GM18508 (cell line): ENCODE measurements around the gene SMYD3.
"Not testable (repeated sequence)": the region's sequence is repeated elsewhere in the genome, so short reads cannot be mapped to it uniquely, and the experiment has no call there.

ENCODE experiments used
- ATAC-seq: cut with Tn5 transposase; IDR thresholded peaks from one replicate; pipeline ENCODE4 v1.9.1; 2021; ENCODE audit warnings: moderate number of reproducible peaks; ENCODE audit not compliant: insufficient read depth, unreplicated experiment

Gene SMYD3

GRCh38 chr1:245842106-245842505, 665.0 kb downstream of the SMYD3 start:
- no peak for ATAC-seq

GRCh38 chr1:245840971-245841370, 666.1 kb downstream of the SMYD3 start:
- no peak for ATAC-seq

DNA sequence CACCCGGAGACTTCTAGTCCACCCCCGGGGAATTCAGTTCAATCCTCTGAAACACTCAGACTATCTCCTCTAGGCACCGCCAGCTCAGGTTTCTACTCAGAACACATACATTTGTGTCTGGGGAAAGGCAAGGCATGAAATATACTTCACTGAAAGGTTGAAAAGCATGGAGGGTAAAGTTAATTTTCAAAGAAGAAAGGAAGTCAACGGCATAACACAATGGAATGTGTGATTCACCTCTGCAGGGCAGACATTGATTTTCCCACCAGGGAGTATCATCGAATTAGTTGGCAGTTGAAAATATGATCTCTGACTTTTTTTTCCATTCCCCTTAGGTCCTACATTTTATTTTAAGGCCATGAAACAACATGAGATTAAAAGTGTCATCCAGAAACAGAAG, 669.4 kb downstream of the SMYD3 start:
- no peak for ATAC-seq

DNA sequence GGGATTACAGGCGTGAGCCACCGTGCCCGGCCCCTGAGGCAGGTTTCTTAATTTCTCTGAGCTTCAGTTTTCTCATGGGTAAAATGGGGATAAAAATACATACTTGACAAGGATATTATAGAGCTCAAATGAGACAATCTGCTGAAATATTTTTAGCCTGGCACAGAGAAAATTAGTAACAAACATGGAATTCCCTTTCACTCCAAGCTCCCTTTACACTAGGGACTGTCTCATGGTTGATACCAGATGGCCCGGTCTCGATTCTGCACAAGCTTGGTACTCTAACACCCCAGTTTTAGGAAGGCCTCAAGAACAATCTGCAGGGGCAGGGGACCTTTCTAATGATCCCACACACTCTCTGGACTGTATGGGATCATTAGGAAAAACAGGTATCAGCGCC, 671.7 kb downstream of the SMYD3 start:
- ATAC-seq, result no peak

GRCh38 chr1:245834002-245834401, 673.1 kb downstream of the SMYD3 start:
- no peak for ATAC-seq

DNA sequence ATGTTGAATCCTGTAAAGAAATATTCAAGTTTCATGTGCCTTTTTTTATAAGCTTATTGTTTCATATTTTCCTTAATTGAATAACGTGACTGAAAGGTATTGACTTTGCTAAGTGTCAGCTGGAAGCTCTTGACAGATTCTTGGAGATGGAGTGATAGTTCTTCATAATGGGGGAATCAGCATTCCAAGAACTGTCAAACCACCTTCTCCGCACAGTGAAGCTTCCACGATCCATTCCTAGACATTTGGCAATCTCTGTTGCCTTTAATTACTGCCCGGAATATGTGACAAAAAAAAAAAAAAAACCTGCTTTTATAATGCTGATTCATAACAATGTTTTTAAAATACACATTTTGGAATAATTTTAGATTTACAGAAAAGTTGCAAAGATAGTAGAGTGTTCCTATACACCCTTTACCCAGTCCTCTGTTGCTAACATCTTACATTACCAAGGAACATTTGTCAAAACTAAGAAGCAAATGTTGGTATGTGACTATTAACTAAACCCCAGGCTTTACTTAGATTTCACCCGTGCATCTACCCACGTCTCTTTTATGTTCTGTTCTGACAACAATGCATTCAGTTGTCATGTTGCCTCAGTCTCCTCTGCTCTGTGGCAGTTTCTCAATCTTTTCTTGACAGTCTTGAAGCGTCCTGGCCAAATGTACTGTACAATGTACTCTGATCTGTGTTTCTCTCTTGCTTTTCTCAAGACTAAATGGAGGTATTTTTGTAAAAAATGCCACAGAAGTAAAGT, 674.1 kb downstream of the SMYD3 start:
- ATAC-seq, result no peak

DNA sequence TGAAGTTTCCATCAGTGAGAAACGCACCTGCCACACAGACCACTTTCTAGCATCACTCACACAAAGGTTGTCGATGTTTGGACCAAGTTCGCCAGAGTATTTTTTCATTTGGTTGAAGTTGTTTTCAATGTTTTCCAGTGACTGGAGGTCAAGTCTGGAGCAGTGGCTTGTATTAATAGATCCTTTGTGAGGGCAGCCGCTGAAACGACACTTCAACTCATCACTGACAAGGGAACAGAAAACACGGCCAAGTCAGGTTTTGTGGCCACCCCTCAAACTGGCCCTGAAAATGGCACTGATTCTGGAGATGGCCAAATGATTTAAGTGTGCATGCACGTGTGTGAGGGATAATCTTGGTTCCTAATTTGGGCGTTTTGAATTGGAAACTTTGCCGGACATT, 675.6 kb downstream of the SMYD3 start:
- ATAC-seq, result no peak

GRCh38 chr1:245829826-245830225, 677.3 kb downstream of the SMYD3 start:
- no peak for ATAC-seq

GRCh38 chr1:245829194-245829593, 677.9 kb downstream of the SMYD3 start:
- ATAC-seq, result no peak

DNA sequence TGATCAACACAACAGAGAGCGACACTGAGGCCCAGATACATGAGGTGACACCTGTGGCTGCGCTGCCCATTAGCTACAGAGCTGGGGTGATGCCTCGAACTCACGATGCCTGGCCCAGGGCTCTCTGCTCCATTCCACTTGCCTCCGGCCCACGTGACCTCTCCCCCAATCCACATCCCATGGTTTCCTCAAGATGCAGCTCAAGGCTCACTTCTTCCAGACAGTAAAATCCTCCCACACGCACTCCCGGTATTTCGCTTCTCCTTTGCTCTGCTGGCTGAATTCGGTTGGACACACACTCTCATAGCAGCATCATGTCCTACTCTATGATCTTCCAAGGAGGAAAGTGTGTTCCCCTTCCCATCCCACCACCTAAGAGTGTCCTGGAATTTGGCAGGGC, 679.8 kb downstream of the SMYD3 start:
- ATAC-seq, result no peak

GRCh38 chr1:245825128-245825901, 681.8 kb downstream of the SMYD3 start:
- no peak for ATAC-seq

DNA sequence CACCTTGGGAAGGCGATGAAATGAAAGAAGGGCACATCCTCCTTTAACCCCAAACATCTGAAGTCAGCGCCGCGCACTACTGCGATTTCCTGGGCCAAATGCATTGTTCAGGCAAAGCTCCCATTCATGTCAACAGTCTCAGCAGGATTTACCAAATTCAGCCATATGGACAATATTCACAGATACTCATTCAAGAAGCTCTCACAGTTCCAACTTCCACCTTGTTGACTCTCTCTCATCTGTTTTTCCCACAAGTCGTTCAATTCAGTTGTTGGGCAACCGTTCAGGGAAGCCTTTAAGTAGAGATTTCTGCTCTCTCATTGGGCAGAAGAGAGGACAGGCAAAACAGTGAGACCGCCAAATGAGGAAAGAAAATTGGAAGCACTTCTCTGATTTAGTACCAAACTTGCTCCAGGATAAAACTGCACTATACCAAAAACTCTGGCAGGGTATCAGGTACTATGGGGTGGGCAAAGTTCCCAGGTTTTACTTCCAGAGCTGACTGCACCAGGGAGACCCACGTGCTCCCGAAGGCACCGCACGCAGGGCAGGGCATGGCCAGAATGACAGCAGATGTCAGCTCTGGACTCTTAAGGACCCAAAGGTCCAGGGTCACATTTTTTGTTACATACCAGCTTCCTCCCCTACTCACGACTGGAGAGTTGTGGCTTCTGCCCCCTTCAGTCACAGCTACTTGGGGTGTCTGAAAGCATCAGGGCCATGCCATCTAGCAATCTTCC, 683.5 kb downstream of the SMYD3 start:
- ATAC-seq, result no peak

DNA sequence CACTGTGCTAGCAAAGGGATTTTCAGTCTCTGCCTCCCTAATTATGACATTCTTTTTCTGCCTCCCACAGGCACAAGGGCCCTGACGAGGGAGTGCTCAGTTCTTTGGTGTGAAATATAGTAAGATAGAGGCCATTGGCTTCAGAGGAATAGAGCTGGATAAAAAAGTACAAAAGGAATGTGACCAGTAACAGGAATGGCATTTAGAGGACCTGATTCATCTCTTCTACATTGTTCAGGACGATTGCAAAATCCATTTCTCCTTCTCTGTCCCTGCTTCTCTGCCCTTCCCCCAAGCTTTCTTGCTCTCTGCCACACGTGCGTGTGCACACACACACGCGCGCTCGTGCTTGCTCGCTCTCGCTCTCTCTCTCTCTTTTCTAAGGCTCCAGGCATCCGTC, 684.1 kb downstream of the SMYD3 start:
- no peak for ATAC-seq

DNA sequence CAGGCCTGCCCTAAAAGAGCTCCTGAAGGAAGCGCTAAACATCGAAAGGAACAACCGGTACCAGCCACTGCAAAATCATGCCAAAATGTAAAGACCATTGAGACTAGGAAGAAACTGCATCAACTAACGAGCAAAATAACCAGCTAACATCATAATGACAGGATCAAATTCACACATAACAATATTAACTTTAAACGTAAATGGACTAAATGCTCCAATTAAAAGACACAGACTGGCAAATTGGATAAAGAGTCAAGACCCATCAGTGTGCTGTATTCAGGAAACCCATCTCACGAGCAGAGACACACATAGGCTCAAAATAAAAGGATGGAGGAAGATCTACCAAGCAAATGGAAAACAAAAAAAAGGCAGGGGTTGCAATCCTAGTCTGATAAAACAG, 688.7 kb downstream of the SMYD3 start:
- ATAC-seq, result not testable (repeated sequence)

DNA sequence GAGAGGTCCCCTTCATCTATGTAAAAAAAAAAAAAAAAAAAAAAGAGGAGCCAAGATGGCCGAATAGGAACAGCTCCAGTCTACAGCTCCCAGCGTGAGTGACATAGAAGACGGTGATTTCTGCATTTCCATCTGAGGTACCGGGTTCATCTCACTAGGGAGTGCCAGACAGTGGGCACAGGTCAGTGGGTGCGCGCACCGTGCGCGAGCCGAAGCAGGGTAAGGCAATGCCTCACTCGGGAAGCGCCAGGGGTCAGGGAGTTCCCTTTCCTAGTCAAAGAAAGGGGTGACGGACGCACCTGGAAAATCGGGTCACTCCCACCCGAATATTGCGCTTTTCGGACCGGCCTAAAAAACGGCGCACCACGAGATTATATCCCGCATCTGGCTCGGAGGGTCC, 690.6 kb downstream of the SMYD3 start:
- not testable (repeated sequence) for ATAC-seq

- no peak for ATAC-seq
Measured at GRCh38 chr1:245814651-245815050, 692.4 kb downstream of the SMYD3 start.

DNA sequence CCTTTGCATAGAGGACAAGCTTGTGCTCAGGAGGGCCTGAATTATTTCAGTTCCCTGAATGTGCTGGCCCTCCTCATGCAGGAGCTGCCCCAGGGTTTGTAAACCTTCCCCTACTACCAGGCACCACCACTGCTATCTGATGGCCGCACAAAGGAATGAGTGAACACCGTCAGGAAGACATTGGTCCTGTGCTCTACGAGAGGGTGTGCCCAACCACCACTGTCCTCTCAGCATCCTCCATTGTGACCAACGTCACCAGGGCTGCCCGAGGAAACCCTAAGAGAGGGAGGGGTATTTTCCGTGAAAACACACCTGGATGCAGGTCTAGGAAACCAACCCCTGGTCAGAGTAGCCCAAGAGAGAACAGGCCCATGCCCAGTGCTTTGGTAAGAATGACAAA, 694.8 kb downstream of the SMYD3 start:
- ATAC-seq, result no peak

DNA sequence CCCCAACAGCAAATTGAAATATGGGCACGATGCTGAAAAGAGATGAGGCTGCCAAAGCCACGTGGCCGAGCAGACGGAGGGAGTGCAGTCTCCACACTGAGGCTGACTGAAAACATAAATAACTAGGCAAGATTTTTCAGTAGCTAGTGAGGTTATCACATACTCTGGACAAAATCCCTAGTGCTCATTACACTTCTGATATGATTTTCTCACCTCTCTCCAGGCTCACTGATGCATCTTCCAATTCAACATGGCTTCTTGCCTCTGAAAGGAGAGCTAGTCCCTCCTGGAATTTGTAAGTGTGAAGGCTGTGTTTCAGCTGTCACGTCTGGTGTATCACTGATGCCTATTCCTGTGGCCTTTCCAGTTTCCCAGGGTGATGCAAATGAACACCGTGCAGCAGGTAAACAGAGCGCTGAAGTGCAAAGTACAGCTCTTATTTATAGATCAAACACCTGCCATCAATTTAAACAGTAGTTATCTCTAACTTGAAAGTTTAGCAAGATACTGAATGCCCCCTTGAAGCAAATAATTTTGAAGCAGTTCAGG, 696.2 kb downstream of the SMYD3 start:
- ATAC-seq, result no peak

DNA sequence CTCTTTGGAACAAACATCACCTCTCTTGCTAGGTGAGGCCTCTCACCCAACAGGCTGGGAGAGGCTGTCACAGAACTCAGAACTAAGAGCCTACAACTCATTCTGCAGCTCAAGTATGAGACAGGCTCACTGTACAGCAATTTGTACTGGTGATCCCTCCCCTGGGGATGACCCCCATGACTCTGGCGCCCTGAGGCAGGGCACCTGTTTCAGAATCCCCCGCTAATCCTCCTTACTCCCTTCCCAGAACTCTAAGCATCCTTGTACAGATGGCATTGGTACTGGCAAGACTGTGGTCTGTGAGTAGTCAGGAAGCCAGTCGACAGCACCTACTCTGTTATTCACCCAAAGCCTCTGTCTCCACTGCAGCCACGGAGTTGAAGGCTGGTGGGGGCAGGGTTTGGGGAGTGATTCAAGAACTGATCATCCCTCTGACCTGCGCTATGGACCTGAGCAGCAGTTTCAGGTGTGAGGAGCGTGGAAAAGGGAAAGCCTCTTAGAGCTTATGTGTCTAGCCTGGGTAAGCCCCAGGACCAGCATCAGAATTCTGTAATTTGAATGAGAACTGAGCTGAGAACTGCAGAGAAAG, 696.8 kb downstream of the SMYD3 start:
- no peak for ATAC-seq

DNA sequence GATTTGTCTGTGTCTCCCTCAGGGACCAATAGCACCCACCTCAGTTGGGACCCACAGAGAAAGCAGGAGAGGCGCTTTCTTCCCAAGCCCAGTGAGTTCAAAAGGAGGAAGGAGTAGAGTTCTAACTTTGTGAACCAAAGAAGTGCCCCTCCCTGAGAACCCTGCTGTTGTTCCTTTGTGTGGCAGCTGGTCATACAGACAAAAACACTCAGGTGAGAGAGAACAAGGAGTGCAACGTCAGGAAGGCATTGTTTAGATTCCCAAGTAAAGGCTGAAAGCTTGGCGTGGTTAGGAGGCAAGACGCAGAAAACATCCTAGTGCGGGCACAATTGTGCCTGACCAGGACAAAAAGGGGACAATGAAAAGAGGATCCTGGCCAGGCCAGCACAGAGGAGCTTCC, 697.7 kb downstream of the SMYD3 start:
- no peak for ATAC-seq
